Parathyroid adenoma (tissue), 2 donors: ENCODE measurements around the gene C20orf173.

ENCODE experiments used
- H2AFZ ChIP-seq: fragments of 300-600 bp; sonication (generic); one replicate; pipeline ENCODE4 v1.7.0; 2017; ENCODE audit warnings: antibody characterized with exemption, mild to moderate bottlenecking
- H3K27ac ChIP-seq: fragments of 300-600 bp; sonication (generic); one replicate; pipeline ENCODE4 v1.7.0; 2017
- H3K27me3 ChIP-seq: fragments of 300-600 bp; sonication (generic); one replicate; pipeline ENCODE4 v1.7.0; 2017; ENCODE audit warnings: low read length; ENCODE audit not compliant: control insufficient read depth, insufficient read depth
- H3K36me3 ChIP-seq: fragments of 300-600 bp; sonication (generic); one replicate; pipeline ENCODE4 v1.7.0; 2017; ENCODE audit warnings: low read length; ENCODE audit not compliant: control insufficient read depth, insufficient read depth
- H3K4me1 ChIP-seq: fragments of 300-600 bp; sonication (generic); one replicate; pipeline ENCODE4 v1.7.0; 2017; ENCODE audit warnings: control low read depth
- H3K4me2 ChIP-seq: fragments of 300-600 bp; sonication (generic); one replicate; pipeline ENCODE4 v1.7.0; 2017; ENCODE audit warnings: low read length
- H3K4me3 ChIP-seq: fragments of 300-600 bp; sonication (generic); one replicate; pipeline ENCODE4 v1.7.0; 2017; ENCODE audit warnings: low read depth, low read length
- H3K79me2 ChIP-seq: fragments of 300-600 bp; sonication (generic); one replicate; pipeline ENCODE4 v1.7.0; 2017; ENCODE audit warnings: control low read depth
- H3K9ac ChIP-seq: fragments of 300-600 bp; sonication (generic); one replicate; pipeline ENCODE4 v1.7.0; 2017; ENCODE audit warnings: mild to moderate bottlenecking
- H3K9me3 ChIP-seq: fragments of 300-600 bp; sonication (generic); one replicate; pipeline ENCODE4 v1.7.0; 2017; ENCODE audit warnings: low read length; ENCODE audit not compliant: control insufficient read depth
- TF ChIP-seq, protein P1 (sequence below): fragments of 300-600 bp; sonication (generic); IDR thresholded peaks from one replicate; pipeline ENCODE4 v1.7.0; 2017; ENCODE audit warnings: antibody characterized with exemption, mild to moderate bottlenecking
- donor health status: primary hyperparathyroidism.

The C20orf173 gene

DNA sequence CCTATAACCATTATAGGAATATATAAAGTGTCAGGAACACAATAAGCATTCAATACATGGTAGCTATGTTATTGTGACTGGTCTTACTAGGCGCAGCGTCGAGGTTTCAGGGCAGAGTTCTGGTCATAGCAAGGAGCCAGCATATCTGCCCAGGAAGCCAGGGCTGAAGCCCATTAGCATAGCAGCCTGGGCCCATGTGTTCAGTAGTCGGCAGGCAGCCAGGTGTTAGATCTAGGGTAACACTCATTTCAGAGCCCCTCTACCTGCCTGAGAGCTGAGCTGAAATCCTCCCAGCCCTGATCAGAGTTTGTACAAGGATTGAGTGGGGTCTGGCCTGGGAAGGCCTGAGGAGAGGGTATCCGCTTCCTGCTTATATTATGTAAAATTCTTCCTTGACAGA lies 32.1 kb downstream of the C20orf173 start:
- H3K36me3 ChIP-seq: no peaks in the 10 kb centered on the region

DNA sequence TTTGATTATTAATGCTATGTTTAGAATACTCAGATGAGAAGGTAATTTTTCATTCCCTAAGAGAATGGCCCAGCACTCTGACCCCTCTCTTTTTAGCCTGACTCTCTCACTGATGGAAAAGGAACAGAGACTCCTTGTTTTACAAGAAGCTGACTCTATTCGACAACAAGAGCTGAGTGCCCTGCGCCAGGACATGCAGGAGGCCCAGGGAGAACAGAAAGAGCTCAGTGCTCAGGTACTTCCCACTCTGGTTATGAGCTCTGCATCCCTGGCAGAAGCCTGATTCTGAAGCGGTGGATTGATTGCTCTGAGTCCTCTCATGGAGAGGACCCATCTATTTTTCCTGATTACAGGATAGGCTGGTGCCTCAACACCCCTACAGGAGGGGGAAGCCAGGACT lies 33.0 kb downstream of the C20orf173 start:
- H3K4me1 ChIP-seq: no peaks in the 10 kb centered on the region
- H3K79me2 ChIP-seq: no peaks in the 10 kb centered on the region
- H3K9ac ChIP-seq: no peak overlapping the region

More for the DNA sequence above, 32.1 kb downstream of the C20orf173 start:
- no peak overlapping the region for H2AFZ ChIP-seq
- no peak overlapping the region for H3K4me3 ChIP-seq
- H3K9me3 ChIP-seq: no peaks in the 10 kb centered on the region
- no peaks in the 10 kb centered on the region for H3K4me1 ChIP-seq
- no peaks in the 10 kb centered on the region for H3K27me3 ChIP-seq
- H3K9ac ChIP-seq: no peak overlapping the region
- H3K27ac ChIP-seq: no peak overlapping the region
- H3K79me2 ChIP-seq: no peaks in the 10 kb centered on the region
- H3K4me2 ChIP-seq: no peak overlapping the region
- TF ChIP-seq, protein P1, sequence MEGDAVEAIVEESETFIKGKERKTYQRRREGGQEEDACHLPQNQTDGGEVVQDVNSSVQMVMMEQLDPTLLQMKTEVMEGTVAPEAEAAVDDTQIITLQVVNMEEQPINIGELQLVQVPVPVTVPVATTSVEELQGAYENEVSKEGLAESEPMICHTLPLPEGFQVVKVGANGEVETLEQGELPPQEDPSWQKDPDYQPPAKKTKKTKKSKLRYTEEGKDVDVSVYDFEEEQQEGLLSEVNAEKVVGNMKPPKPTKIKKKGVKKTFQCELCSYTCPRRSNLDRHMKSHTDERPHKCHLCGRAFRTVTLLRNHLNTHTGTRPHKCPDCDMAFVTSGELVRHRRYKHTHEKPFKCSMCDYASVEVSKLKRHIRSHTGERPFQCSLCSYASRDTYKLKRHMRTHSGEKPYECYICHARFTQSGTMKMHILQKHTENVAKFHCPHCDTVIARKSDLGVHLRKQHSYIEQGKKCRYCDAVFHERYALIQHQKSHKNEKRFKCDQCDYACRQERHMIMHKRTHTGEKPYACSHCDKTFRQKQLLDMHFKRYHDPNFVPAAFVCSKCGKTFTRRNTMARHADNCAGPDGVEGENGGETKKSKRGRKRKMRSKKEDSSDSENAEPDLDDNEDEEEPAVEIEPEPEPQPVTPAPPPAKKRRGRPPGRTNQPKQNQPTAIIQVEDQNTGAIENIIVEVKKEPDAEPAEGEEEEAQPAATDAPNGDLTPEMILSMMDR: no peak

DNA sequence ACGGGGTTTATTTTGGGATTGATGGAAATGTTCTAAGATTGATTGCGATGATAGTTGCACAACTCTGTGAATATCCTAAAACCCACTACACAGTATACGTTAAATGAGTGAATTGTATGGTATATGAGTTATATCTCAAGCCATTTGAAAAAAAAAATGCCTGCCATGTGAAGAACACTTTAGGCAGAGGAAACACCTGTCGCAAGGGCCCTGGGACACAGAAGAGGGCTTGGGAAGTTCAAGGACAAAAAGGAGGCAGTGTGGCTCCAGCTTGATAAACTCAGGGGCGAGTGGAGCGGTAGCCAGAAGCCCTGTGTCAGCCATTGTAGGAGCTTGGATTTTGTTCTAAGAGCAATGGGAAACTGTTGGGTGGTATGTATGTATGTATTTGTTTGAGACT lies 37.1 kb downstream of the C20orf173 start:
- H3K9me3 ChIP-seq: no peaks in the 10 kb centered on the region
- no peaks in the 10 kb centered on the region for H3K36me3 ChIP-seq
- no peak overlapping the region for H3K27ac ChIP-seq
- no peaks in the 10 kb centered on the region for H3K4me1 ChIP-seq
- no peaks in the 10 kb centered on the region for H3K79me2 ChIP-seq
- no peak overlapping the region for H3K4me3 ChIP-seq
- no peak overlapping the region for H3K4me2 ChIP-seq
- H3K27me3 ChIP-seq: no peaks in the 10 kb centered on the region
- TF ChIP-seq, protein P1: no peak
- no peak overlapping the region for H3K9ac ChIP-seq
- no peak overlapping the region for H2AFZ ChIP-seq

More for the DNA sequence above, 33.0 kb downstream of the C20orf173 start:
- TF ChIP-seq, protein P1: no peak
- no peak overlapping the region for H3K4me3 ChIP-seq
- no peaks in the 10 kb centered on the region for H3K9me3 ChIP-seq
- no peak overlapping the region for H3K4me2 ChIP-seq
- H3K27me3 ChIP-seq: no peaks in the 10 kb centered on the region
- H3K27ac ChIP-seq: no peak overlapping the region
- H2AFZ ChIP-seq: no peak overlapping the region
- H3K36me3 ChIP-seq: no peaks in the 10 kb centered on the region

DNA sequence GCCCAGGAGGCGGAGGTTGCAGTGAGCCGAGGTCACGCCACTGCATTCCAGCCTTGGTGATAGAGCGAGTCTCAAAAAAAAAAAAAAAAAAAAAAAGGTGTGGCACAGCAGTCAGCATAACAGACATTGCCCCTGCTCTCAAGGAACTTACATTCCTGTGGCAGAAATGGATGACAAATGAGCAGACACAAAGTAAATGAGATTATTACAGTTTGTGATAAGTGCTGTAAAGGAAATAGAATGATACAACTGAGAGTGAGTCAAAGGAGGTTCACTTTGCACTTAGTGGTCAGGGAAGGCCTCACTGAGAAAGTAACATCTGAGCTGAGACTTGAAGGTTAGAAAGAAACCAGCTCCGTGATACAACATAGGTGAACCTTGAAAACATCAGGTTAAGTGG lies 37.6 kb downstream of the C20orf173 start:
- H3K4me1 ChIP-seq: no peaks in the 10 kb centered on the region
- TF ChIP-seq, protein P1: no peak
- H3K9me3 ChIP-seq: no peaks in the 10 kb centered on the region
- H3K36me3 ChIP-seq: no peaks in the 10 kb centered on the region
- H3K27ac ChIP-seq: no peak overlapping the region
- no peak overlapping the region for H3K4me3 ChIP-seq
- no peak overlapping the region for H3K9ac ChIP-seq
- H3K79me2 ChIP-seq: no peaks in the 10 kb centered on the region
- H2AFZ ChIP-seq: no peak overlapping the region
- H3K4me2 ChIP-seq: no peak overlapping the region
- H3K27me3 ChIP-seq: no peaks in the 10 kb centered on the region

DNA sequence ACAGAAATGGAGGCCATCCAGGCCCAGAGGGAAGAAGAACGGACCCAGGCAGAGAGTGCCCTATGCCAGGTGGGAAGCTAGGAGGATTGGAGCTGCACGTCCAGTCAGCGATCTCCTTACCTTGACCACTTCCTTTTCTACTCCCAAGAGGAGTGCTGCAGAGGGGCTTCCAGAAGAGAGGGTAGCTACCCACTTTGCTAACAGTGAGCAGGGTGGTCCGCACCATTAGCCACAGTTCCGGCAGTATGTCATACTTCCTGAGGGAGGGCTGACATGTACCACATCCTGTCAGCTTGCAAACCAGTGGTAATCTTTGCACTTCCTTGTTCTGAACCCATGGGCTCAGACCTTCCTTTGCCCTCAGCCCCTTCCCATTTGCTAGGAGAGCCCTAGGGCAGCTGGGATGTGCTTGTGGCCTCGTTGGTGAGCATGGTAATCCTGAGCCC lies 38.7 kb downstream of the C20orf173 start:
- H3K36me3 ChIP-seq: no peaks in the 10 kb centered on the region
- H3K27ac ChIP-seq: no peak overlapping the region
- no peak overlapping the region for H2AFZ ChIP-seq
- no peaks in the 10 kb centered on the region for H3K27me3 ChIP-seq
- no peaks in the 10 kb centered on the region for H3K4me1 ChIP-seq
- no peaks in the 10 kb centered on the region for H3K79me2 ChIP-seq
- H3K9ac ChIP-seq: no peak overlapping the region
- TF ChIP-seq, protein P1: no peak
- no peaks in the 10 kb centered on the region for H3K9me3 ChIP-seq
- H3K4me2 ChIP-seq: no peak overlapping the region
- H3K4me3 ChIP-seq: no peak overlapping the region
